NCI-H1436 treated with DMSO at 0.1 percent for 48 hours (cell line): ENCODE results near the gene EYS.
"Not testable (repeated sequence)": the region's sequence is repeated elsewhere in the genome, so short reads cannot be mapped to it uniquely, and the experiment has no call there.

Experiments
- DNase-seq: peaks from one replicate; lab custom pipeline; 2025; lab: John Stamatoyannopoulos, UW

EYS gene

DNA sequence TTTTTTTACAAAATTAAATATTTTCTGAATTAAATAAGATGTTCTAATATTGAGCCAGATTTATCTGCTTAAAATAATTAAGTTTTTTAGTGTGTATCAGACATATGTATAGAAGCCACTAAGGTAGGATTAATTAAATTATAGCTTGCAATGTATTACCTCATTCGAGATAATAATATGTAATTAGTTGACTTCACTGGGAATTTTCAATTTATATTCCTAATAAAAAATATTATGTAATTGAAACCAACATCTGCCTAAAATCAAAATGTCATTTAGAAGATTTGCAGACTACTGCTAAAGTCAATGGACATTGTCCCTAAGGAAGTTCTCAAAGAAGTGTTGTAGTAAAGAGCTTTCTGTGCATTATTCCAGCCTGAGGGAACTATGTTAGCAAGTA lies 254.7 kb downstream of the EYS start:
- no peak for DNase-seq

DNA sequence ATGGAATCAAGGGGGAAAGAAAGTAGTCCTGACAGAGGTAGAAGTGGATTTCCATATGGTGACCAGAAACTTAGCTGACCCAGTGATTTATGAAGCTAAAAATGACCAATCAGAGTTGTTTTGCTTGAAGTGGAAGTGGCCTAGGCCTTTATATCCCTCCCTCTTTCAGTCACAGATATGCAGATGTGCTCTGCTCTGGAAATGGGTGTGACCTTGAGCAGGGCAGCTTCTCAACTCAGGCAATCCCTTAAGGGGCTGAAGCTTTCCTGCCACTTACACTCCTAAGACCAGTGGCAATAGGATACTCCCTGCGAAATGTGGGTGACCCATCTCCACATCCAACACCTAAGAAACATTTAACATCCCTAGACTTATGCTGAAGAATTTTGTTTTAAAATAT lies 256.6 kb downstream of the EYS start:
- DNase-seq = no peak

DNA sequence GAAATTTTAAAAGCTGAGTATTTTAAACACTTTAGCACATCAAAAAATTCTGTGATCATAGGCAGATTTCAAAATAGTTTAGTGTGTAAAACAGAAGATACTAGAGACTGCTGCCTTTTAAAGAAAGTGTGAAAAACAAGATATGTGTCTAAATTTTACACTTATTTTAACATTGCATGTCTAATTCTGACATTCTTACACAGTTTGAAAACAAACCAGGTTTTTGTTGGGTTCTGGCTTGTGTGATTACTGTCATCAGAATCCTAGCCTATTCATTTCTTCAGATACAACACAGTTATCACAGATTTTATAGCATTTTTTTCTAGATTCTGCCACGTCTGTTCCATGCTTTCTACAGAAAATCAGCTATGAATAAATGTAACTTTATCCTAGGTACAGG lies 257.1 kb downstream of the EYS start:
- no peak for DNase-seq

DNA sequence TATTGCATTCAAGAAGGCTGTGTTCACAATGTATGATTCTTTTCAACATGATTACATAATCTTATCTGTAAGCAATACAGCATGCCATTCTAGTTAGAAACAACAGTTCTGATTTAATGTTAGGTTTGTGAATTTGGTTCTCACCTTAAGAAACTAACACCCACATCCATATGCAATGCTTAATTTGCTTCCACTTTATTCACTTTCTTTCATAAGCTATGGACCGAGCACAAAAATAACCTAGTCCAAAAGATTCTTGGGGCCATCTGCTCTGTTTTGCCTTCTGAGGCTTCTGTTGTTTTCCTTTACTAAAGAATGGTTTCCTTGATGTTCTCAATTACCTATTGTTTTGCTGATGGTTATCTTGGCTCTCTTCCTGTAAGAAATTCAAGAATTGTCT lies 258.2 kb downstream of the EYS start:
- no peak for DNase-seq

DNA sequence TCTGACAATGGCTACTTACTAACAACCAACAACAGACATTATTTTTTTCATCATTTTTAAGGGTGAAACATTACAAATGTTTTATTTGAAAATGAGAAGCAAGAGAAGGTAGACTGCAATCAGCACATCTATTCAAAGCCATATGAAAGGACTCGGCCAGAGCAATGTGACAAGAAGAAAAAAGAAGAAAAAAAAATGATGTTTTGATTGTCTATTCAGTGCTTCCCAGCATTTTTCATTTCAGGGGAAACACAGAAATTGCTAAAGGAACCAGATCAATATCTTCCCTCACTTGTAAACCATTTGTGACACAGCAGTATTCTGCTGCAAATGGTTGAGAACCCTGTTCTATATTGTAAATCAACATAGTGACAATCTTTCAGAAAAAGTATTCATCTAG lies 270.7 kb downstream of the EYS start:
- DNase-seq = no peak

DNA sequence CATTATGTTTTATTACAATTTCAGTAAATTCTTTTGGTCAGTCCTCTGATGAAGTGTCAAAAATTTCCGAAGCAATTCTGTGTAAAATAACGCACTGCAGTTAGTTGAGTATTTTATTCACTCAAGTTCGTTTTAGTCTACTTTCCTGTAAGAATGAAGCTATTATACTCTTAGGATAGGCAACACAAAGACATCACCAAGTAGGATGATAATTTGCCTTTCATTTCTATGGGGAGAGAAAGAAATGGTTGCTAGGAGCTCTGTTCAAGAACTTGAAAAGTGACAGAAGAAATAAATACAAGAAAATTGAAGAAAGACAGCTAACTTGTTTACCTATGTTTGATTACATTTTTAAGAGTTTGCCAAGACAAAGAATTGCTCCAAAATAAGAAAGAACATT lies 290.4 kb downstream of the EYS start:
- DNase-seq = no peak

DNA sequence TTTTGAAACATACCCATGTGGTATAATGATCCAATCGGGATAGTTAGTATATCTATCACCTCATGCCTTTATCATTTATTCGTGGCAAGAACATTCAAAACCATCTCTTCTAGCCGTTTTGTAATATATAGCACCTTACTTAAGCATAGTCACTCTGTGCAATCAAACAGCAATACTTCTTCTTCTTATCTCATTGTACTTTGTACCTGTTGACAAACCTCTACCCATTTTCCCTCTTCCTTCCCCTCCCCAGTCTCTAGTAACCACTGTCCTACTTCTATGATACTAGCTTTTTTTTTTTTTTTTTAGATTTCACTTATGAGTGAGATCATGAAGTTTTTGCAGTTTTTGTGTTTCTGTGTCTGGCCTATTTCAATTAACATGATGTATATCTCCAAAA lies 296.7 kb downstream of the EYS start:
- no peak for DNase-seq

DNA sequence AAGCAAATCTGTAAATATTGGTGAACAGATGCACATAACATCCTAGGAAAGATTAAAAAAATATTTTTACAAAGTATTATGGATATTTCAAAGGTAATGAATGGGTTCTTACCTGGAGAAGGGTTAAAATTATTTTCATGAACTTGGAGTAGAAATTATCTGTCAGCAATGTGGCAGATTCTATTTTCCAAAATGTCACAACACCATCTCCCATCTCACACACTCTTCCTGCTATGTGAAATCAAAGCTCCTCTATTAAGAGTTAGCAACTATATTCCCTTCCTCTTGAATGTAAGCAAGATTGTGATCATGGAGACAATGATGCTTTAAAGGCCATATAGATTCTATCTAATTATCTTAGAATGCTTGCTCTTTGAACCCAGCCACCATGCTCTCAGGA lies 304.5 kb downstream of the EYS start:
- no peak for DNase-seq

DNA sequence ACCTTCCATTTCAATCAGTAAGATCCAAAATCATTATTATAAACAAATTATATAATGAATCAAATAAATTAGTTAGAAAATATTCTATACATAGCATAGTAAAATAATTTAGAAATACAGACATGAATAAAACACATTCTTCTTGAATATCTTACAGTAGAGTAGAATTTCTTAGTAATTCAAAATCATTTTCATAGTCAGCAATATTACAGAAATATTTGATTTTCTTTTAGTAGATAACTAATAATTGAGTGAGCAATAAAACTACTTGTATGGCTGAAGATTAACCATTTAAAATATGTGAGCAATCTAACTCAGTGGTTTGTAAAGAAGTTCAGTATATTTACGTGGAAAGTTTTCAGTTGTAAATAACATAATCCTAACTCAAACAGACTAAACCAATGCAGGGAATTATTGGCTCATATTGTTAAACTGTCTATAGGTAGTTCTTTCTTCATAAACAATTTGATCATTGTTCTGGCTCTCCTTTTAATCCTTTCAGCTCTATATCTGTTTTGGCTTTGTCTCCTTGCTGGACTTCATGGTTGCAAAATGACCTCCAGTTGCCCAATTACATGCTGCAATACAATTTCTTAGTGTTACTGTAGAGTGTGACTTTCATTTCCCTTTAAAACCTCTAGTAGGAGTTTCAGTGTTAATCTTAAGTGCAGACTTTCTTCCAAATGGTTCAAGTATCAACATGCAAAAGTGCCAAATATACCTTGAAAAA lies 307.5 kb downstream of the EYS start:
- DNase-seq = no peak

DNA sequence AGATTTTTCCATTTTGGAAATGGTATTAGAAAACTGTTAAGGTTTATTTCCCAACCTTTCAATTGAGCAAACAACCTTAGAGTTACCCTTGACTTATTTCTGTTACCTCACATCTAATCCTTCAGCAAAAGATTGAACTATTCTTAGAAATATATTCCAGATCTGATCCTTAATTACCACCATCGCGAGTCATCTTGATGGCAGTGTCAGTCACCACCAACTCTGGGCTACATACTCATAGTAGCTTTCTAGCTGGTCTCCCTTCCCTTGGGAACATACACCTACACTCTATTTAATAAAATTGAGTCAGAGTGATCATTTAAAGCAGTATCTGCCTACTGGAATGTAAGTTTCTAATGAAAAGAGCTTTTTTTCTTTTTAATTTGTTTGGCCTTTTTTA lies 308.2 kb downstream of the EYS start:
- DNase-seq = no peak

DNA sequence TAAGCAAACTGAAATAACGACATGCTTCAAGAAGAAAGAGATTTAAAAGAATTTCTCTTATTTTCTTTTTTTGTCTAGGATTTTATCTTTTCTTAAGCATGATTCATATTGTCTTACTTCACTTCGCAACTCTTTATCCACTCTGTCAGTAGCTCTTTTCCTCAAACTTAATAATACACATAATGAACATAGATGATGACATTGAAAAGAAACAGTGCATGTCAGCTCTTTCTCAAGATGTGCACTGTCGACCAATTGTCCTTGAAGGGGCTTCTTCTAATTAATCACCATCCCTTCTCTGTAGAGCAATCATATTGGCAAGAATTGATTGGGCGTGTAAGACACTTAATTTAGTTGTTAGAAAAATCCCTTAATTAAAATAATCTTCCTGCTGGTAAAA lies 356.5 kb downstream of the EYS start:
- DNase-seq = no peak

DNA sequence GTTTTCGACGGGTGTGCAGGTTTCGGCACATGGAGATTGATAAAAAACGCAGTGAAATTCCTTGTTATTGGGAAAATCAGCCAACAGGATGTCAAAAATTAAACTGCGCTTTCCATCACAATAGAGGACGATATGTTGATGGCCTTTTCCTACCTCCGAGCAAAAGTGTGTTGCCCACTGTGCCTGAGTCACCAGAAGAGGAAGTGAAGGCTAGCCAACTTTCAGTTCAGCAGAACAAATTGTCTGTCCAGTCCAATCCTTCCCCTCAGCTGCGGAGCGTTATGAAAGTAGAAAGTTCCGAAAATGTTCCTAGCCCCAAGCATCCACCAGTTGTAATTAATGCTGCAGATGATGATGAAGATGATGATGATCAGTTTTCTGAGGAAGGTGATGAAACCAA lies 404.4 kb downstream of the EYS start:
- DNase-seq = not testable (repeated sequence)

DNA sequence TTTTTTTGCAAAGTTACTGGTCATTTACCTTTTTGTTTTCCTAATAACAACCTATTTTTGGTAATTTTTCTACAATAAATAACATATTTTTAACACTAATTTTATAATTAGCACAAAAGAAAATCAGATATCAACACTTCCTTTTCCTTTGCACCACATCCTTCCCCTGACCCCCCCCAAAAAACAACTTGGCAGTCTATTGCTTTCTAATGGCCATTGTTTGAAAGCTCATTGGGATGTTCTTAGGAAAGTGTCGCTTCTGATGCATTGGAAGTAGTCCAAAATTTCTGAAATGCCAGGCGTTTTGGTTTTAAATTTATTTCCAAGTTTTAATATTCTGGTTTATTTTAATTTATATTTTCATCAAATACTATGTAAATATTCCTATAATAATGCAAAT lies 407.8 kb downstream of the EYS start:
- no peak for DNase-seq

DNA sequence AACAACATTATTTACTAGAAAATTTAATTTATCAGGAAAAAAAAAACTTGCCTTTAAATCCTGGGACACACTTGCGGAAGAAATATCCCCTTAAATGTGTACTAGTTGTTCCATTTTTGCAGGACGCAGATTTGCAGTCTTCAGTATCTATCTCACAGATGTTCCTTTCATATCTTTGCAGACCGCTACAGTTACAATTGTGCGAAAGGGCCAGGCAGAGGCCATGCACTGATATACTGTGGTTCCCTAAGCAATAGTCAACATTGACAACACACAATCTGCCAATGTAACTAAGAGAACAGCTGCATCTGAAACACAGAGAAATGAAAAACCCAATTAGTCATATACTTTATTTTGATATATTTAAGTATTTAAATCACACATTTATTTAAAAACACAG lies 411.2 kb downstream of the EYS start:
- DNase-seq = no peak

DNA sequence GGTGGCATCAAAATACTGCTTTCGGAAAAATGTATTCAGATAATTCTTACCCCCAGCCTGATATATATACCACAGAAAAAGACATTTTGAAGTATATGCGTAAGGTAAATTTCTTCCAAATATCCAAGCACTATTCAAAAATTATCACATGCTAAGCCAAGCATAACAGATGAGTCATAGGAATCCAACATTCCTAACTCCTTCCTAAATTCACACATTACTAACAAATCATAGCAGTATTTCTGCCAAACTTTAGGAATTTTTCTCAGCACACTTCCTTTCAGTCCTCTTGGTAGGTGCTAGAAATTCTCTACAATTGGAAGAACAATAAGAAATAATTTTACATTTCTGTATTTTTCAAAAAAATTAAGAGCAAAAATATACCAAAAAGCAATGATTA lies 417.5 kb downstream of the EYS start:
- DNase-seq = no peak

DNA sequence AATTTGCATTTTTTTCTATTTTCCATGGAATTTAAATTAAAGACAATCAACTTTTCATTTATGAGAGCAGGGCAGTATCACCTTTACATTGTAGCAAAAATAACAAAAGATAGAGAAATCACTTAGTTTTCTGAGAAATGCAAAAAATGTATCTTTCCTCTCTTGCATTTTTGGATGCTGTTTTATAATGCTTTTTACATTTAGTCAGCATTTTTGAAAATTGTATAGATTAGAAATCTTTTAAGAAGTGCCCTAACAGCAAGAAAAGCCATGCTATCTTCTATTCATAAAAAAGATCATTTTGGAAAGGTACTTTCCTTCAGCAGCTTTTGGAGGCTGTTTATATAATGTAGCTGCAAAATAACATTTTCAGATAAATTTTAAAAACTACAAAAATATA lies 421.8 kb downstream of the EYS start:
- DNase-seq = no peak

DNA sequence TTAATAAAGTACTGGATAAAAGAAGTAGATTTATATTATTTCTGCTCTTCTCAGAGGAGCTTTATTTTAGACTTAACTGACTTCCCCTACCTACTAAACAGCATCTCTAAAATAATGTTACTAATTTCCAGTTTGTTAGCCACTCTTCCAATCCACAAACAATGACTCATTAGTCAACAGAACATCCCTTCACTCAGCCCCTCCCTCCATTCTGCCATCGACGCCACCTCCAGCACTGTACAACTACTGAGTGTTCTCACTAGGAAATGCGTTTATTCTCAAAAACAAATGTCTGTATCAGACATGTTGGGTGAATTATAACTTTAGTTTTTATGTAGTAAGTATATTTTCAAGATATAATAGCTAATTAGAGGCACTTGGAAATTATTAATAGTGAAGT lies 427.0 kb downstream of the EYS start:
- DNase-seq = no peak

DNA sequence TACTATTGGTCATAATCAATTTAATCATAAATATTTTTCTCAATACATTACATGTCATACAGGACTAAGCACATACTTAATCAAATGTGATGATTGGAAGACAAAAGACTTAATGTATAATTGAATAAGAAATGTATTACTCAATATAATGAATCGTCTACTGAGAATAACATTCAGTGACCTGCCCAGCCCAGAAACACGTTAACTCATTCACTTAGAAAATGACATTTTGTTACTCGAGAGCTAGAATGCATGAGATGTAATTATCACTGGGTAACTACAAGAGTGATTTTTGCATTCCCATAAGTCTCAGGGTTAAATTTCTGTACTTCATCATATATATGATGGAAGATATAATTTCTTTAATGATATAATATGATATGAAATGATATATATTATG lies 444.8 kb downstream of the EYS start:
- no peak for DNase-seq

DNA sequence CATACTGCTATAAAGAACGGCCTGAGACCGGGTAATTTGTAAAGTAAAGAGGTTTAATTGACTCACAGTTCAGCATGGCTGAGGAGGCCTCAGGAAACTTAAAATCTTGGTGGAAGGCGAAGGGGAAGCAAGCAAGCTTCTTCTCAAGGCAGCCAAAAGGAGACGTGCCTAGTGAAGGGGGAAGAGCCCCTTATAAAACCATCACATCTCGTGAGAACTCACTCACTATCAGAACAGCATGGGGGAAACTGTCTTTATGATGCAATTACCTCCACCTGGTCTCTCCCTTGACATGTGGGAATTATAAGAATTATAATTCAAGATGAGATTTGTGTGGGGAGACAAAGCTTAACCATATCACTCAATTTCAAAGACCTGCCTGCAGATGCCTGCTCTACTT lies 447.0 kb downstream of the EYS start:
- no peak for DNase-seq

DNA sequence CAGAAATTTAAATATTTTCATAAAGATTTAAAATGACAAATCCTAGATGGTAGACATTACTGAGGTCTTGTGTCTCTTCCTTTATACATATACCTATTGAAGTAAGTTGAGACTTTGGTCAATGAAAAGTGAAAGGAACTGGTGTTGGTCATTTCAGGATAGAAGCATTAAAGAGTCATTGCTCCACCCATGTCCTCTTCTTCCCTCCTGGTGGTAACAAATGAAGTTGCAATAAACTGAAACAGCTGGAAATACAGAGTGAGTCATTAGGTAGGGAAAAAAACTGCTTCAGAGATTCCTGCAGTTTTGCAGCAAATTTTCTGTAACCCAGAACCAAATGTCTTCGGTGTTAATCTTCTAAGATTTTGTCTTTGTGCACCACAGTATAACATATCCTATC lies 448.0 kb downstream of the EYS start:
- no peak for DNase-seq

DNA sequence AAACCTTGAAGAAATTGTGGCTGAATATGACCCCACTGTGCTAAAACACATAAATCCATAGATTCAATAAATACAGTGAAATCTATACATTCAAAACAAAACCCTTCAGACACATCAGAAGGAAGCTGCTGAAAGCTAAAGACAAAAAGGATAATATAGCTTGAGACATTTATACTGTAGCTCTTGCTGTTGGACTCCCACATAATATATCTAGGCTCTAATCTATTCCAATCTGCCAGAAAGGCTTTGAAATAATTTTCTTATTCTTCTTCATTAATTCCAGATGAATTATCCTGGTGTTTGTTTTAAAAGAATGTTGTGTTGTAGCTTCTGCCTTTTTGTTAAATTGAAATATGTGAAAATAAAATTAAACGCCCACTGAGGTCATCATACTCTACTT lies 454.0 kb downstream of the EYS start:
- no peak for DNase-seq

DNA sequence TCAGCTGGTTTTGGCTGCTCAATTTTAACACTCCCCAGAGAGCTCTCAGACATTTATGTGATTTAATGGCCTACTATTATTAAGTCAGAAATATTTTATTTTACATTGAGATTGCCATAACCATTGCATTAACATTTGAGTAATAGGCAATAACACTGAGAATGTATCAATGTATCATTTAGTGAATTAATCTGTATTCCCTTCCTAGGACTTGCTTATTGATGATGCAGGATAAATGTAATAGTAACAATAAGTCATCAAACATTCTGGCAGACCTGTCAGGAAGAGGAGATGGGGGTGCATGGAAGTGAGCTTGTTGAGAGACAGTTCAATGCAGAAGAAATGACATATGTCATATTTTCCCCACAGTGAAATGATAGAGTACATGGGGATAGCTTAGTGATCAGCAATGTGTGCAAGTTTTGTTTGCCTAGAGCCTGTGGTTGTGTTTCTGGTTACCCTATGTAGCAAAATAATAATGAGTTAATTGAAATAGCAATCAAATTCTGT lies 458.9 kb downstream of the EYS start:
- DNase-seq = no peak

DNA sequence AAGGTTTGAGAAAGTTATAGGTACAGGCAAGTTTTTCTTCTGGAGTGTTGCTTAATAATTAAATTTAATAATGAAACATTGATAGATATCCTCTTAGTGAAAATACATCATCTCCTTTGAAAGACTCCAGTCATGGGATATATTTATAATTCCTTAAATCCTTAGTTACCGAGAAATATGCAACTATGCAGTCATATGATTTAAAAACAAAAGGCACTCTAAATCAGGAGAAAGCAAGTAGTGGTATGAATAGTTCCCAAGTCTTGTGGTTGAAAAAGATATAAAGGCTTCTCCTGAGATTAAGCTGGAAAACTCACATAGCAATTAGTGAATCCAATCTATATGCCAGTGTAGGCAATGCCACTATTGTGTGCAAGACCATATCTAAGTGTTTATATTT lies 475.4 kb downstream of the EYS start:
- DNase-seq = no peak

DNA sequence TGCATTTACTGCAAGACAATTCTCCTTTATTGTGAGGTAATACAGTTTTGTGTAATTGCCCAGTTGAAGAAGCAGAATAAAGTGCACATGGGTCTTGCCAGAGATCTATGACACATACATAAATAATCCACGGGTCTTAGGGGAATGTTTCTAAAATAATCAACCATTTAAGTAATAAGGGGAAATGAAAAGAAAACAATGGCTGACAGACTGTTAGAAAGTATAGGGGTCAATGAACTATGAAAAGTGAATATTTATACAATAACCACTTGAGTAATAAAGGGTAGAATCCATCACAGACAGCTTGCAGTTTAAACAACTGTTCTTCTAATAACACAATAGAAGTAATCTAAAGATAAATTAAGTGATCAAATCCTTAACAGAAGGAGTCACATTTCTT lies 477.2 kb downstream of the EYS start:
- DNase-seq = no peak

DNA sequence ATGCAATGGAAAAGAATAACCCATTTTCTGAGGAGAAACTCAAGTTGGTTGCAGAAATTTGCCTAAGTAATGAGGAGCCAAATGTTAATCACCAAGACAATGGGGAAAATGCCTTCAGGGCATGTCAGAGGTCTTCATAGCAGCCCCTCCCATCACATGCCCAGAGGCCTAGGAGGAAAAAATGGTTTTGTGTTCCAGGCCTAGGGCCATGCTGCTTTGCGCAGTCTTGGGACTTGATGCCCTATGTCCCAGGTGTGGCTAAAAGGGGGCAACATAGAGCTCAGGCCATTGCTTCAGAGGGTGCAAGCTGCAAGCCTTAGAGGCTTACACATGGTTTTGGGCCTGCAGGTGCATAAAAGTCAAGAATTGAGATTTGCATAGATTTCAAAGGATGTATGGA lies 485.9 kb downstream of the EYS start:
- DNase-seq = no peak
